GM12864 (cell line): Measurements from ENCODE around the gene S100A8.

ENCODE experiments used
- DNase-seq: peaks from one replicate; pipeline ENCODE4 v3.0.0-alpha.2; 2011; ENCODE audit warnings: low read depth
- H3K4me3 ChIP-seq: 2 replicates; pipeline ENCODE4 v1.5.1; 2011; ENCODE audit warnings: mild to moderate bottlenecking, low read depth, low read length, control low read depth
- TF ChIP-seq, protein P1 (sequence below): IDR thresholded peaks from 2 replicates; pipeline ENCODE4 v1.5.1; 2011; ENCODE audit warnings: low read depth, mild to moderate bottlenecking, moderate library complexity, low read length, control low read depth, inconsistent platforms; ENCODE audit errors: missing control alignments

S100A8 gene

DNA sequence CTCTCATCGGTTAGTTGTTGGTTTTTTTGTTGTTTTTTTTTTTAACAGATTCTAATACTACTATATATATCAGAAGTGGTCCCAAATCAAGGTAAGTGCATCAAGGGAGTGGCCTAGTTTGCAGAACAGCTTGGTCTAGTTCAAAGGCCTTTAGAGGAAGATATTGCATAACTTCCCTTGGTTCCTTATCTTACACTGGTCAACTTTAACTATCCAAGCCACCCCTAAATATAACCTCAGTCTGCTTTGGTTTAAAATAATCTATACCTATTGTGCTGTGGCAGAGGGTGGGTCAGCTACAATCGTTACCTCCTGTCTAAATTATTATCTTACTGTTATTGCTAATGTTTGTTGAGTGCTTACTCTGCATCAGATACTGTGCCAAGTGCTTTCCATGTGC, 22.4 kb downstream of the S100A8 start:
- TF ChIP-seq, protein P1, sequence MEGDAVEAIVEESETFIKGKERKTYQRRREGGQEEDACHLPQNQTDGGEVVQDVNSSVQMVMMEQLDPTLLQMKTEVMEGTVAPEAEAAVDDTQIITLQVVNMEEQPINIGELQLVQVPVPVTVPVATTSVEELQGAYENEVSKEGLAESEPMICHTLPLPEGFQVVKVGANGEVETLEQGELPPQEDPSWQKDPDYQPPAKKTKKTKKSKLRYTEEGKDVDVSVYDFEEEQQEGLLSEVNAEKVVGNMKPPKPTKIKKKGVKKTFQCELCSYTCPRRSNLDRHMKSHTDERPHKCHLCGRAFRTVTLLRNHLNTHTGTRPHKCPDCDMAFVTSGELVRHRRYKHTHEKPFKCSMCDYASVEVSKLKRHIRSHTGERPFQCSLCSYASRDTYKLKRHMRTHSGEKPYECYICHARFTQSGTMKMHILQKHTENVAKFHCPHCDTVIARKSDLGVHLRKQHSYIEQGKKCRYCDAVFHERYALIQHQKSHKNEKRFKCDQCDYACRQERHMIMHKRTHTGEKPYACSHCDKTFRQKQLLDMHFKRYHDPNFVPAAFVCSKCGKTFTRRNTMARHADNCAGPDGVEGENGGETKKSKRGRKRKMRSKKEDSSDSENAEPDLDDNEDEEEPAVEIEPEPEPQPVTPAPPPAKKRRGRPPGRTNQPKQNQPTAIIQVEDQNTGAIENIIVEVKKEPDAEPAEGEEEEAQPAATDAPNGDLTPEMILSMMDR, result no peak
- no peak for DNase-seq
- H3K4me3 ChIP-seq, result no peak overlapping the region

DNA sequence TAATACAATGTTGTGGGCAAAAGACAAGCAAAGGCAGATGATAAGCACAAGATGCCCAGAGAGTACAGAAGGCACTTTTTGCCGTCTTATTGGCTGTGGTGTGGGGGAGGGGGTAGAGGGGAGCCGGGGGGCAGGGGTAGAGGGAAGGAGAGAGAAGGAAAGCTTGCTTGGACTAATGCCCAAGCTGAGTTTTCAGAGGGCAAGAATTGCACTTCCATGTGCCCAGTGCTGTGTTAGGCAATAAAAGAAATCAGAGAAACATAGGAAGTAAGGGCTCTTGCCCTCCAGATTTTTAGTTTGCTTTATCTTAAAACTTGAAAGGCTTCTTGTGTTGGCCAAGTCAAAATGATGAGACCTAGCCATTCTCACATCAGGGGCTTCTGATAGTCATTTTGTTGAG, 23.8 kb downstream of the S100A8 start:
- DNase-seq, result no peak
- H3K4me3 ChIP-seq, result no peak overlapping the region
- TF ChIP-seq, protein P1, result no peak

DNA sequence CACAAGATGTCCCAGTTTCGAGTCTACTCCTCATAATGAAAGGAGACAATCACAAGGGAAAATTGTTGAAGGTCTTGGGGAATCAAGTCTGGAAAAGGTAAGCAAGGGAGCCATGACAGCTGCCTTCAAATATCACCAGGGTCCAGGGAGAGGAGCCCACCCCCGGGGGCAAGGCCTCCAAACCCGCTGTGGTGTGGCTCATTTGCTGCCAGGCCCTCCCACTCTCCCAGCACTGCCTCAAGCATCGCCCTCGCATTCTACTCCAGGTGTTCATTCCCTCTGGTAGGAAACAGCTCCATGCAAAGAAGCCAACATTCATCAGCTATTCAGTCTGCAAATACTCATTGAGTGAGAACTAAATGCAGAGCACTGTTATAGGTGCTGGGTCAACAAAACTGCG, 24.6 kb downstream of the S100A8 start:
- DNase-seq, result no peak
- H3K4me3 ChIP-seq, result no peak overlapping the region
- TF ChIP-seq, protein P1, result no peak

DNA sequence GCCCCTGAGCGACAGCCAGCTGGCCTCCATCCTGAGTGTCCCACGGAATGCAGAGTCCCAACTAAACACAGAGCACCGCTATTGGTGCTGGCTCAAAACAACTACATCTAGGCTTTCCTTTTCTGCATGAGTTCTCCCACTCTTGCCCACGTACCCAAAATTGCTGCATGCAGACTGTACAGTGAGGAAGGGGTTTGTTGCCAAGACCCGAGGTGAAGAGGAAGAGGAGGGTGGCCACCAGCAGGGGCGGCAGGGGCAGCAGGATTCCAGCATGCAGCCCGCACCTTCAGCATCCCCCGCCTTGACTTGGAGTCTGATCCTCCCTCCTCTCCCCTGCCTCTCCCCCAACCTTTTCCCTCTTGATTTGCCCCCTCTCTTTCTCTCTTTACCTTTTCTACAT, 25.2 kb downstream of the S100A8 start:
- no peak for DNase-seq
- TF ChIP-seq, protein P1, result no peak
- H3K4me3 ChIP-seq, result no peak overlapping the region

DNA sequence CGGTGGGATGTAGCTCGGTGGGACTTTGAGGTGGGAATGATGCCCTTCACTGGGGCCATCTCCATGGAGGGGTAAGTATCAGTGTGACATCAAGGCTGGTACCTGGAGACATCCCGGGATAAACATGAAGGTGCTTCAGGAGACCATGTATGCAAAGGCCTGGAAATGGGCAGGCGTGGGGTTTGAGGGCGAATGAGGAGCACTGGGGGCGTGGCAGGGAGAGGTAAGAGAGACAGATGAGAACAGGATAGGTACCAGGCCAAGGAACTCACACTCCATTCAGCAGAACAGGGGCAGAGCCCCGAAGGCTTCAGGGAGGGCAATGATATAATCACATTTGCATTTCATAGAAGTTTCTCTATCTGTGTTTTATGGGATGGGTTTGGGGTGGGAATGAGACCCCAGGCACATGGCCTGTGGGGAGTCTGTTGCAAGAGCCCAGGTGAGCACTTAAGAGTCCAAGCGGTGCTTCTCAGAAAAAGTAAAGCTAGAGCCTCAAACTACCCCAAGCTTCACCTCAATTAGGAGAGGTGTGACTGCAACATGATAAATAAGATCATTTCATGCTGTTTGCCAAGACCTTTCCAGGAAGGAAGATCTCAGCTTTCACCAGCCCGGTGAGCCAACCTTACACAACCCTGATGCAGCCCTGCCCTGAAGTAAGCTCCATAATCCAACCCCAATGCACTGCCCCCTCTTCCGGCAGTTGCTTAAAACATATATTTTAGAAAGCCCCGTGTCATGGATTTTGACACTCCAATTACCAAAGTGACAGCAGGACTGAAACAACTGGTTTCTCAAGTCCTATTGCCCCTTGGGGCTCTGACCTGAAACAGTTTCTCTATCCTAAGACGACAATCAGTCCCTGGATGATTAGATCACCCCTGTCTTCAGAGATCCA, 25.9 kb downstream of the S100A8 start:
- H3K4me3 ChIP-seq, result no peak overlapping the region
- TF ChIP-seq, protein P1, result no peak
- no peak for DNase-seq

DNA sequence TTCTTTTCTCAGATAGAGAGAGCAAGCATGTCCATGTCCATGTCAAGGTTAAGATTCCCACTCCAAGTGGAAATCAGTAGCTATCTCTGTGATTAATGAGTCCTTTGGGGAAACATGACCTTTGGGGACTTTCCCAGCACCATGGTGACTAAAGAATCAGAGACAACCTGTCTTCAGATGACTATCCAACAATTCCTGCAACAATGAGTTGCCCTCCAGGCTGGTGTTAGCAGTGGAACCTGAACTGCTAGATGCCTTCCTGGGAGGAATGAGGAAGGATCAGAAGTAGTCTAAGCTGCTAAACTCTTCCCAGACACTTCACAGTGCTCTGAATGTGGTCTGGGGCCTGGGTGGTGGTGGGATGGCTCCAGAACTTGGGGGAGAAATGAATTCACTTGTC, 26.7 kb downstream of the S100A8 start:
- DNase-seq, result no peak
- TF ChIP-seq, protein P1, result no peak
- H3K4me3 ChIP-seq, result no peak overlapping the region

DNA sequence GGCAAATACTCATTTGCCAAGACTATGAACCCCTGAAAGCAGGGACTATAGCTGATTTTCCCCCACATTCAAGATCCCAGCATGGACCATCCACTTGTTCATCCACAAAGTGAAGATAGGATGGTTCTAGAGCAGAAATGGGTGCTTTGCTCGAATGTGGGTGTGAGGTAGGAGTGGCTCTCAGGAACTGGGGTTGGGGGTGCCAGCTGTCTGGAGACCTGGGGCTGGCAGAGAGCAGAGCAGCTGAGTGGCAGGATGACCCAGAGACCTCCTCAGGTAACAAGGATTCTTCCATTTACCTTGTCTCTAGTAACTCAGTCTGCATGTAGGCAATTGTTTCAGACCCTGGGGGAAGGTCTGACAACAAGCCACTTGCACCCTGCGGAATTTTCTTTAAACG, 27.2 kb downstream of the S100A8 start:
- no peak overlapping the region for H3K4me3 ChIP-seq
- DNase-seq, result no peak
- TF ChIP-seq, protein P1, result no peak
